HG03108 (cell line): ENCODE results near the gene GPR37L1.

ENCODE experiments used
- ATAC-seq: cut with Tn5 transposase; IDR thresholded peaks from one replicate; pipeline ENCODE4 v1.9.1; 2021; ENCODE audit warnings: moderate library complexity; ENCODE audit not compliant: unreplicated experiment

The GPR37L1 gene

GRCh38 chr1:202122639-202123335 is at the start of gene GPR37L1:
Gene GPR37L1 (plus strand): TSS chr1:202122917. CDS start chr1:202122964, 47 bp downstream.
- no peak for ATAC-seq

- ATAC-seq = no peak
These were observed 49.5 kb upstream of the GPR37L1 start for GRCh38 chr1:202073206-202073605.

- no peak for ATAC-seq
These were observed 47.7 kb upstream of the GPR37L1 start for GRCh38 chr1:202074985-202075384.

- ATAC-seq = no peak
These were observed 47.3 kb upstream of the GPR37L1 start for GRCh38 chr1:202075389-202075788.

GRCh38 chr1:202076050-202076511 is 46.6 kb upstream of the GPR37L1 start:
- ATAC-seq = no peak

GRCh38 chr1:202078241-202078640 is 44.5 kb upstream of the GPR37L1 start:
- ATAC-seq = no peak

GRCh38 chr1:202081992-202082391 is 40.7 kb upstream of the GPR37L1 start:
- ATAC-seq = no peak

- no peak for ATAC-seq
These were observed 37.7 kb upstream of the GPR37L1 start for GRCh38 chr1:202084791-202085681.

- ATAC-seq = no peak
These were observed 36.9 kb upstream of the GPR37L1 start for GRCh38 chr1:202085682-202086373.

- no peak for ATAC-seq
These were observed 36.0 kb upstream of the GPR37L1 start for GRCh38 chr1:202086579-202087350.

- ATAC-seq = no peak
These were observed 34.5 kb upstream of the GPR37L1 start for GRCh38 chr1:202088206-202088605.

GRCh38 chr1:202090994-202091393 is 31.7 kb upstream of the GPR37L1 start:
- ATAC-seq = no peak

GRCh38 chr1:202093858-202094257 is 28.9 kb upstream of the GPR37L1 start:
- ATAC-seq = no peak

- ATAC-seq = no peak
These were observed 21.5 kb upstream of the GPR37L1 start for GRCh38 chr1:202101184-202101583.

GRCh38 chr1:202104073-202104472 is 18.6 kb upstream of the GPR37L1 start:
- no peak for ATAC-seq

- no peak for ATAC-seq
These were observed 17.0 kb upstream of the GPR37L1 start for GRCh38 chr1:202105571-202106339.

- no peak for ATAC-seq
These were observed 16.1 kb upstream of the GPR37L1 start for GRCh38 chr1:202106340-202107254.

GRCh38 chr1:202107321-202107761 is 15.4 kb upstream of the GPR37L1 start:
- ATAC-seq = no peak
